Measurements from ENCODE around the gene KRT80. TPM values are rescaled to one million over a fixed set of nuclear protein-coding genes. Genes with fewer than 3 reads are reported as not detected.

The KRT80 gene
- polyA plus RNA-seq, 12 donors: 4.0 to 13.2 (median 8.4) TPM; not detected in 1

Other genes with a start within 250 kb of the KRT80 start
- 10 to 100 TPM in 11 of 12 donors, not detected in 1; 13.1 to 20.9 (median 16.2) TPM for gene ACVR1B, start 240.3 kb downstream of the KRT80 start, polyA plus RNA-seq (ENCODE audit: insufficient read length in 12 of 12)
- gene TAMALIN, start 185.1 kb downstream of the KRT80 start, polyA plus RNA-seq (ENCODE audit: insufficient read length in 12 of 12): 10 to 100 TPM in 11 of 12 donors, not detected in 1; 11.9 to 22.5 (median 14.9) TPM
- gene NR4A1, start 140.6 kb downstream of the KRT80 start, polyA plus RNA-seq (ENCODE audit: insufficient read length in 12 of 12): 100 to 1,000 TPM in 2 of 12 donors, 10 to 100 TPM in 9, not detected in 1; 17.2 to 132 (median 32.6) TPM
- 10 to 100 TPM in 11 of 12 donors, not detected in 1; 16.1 to 32.0 (median 23.8) TPM for gene ATG101, start 122.0 kb downstream of the KRT80 start, polyA plus RNA-seq (ENCODE audit: insufficient read length in 12 of 12)
- gene SMIM41, start 112.3 kb downstream of the KRT80 start, polyA plus RNA-seq (ENCODE audit: insufficient read length in 12 of 12): under 1 TPM in 2 of 12 donors, not detected in 10; 0.19 to 0.44 TPM
- 1 to 10 TPM in 3 of 12 donors, under 1 TPM in 6, not detected in 3; 0.69 to 3.3 (median 0.81) TPM for gene KRT7, start 41.2 kb upstream of the KRT80 start, polyA plus RNA-seq (ENCODE audit: insufficient read length in 12 of 12)
- gene KRT86, start 82.6 kb upstream of the KRT80 start, polyA plus RNA-seq (ENCODE audit: insufficient read length in 12 of 12): under 1 TPM in 9 of 12 donors, not detected in 3; 0.10 to 0.50 (median 0.21) TPM
- under 1 TPM in 7 of 12 donors, not detected in 5; 0.08 to 0.25 (median 0.14) TPM for gene KRT81, start 99.5 kb upstream of the KRT80 start, polyA plus RNA-seq (ENCODE audit: insufficient read length in 12 of 12)
- under 1 TPM in 1 of 12 donors, not detected in 11; 0.09 TPM for gene KRT83, start 129.4 kb upstream of the KRT80 start, polyA plus RNA-seq (ENCODE audit: insufficient read length in 12 of 12)
- gene KRT85, start 175.5 kb upstream of the KRT80 start, polyA plus RNA-seq (ENCODE audit: insufficient read length in 12 of 12): under 1 TPM in 2 of 12 donors, not detected in 10; 0.44 to 0.52 TPM
- under 1 TPM in 1 of 12 donors, not detected in 11; 0.11 TPM for gene KRT84, start 193.6 kb upstream of the KRT80 start, polyA plus RNA-seq (ENCODE audit: insufficient read length in 12 of 12)
- under 1 TPM in 1 of 12 donors, not detected in 11; 0.07 TPM for gene KRT82, start 214.3 kb upstream of the KRT80 start, polyA plus RNA-seq (ENCODE audit: insufficient read length in 12 of 12)
- gene KRT75, start 242.4 kb upstream of the KRT80 start, polyA plus RNA-seq (ENCODE audit: insufficient read length in 12 of 12): not detected